HCT116 (cell line): ENCODE results near the gene PRKN. TPM values are rescaled to one million over a fixed set of nuclear protein-coding genes. Genes with fewer than 3 reads are reported as not detected.

Experiments used
- ATAC-seq: fragments of 200-7000 bp; cut with Tn5 transposase; 2 replicates; pipeline ENCODE4 v1.9.1; 2020; ENCODE audit warnings: mild to moderate bottlenecking, moderate library complexity
- BruUV-seq: library from RNA; stranded (reverse); fragments of 400-500 nt; replicated peaks from 2 replicates; lab custom pipeline; 2021; lab: Mats Ljungman, UMichigan
- CTCF ChIA-PET: fragments of 300-600 bp; sonication (Branson Sonifier 250); formaldehyde crosslinking; loops from one replicate; lab custom pipeline; 2021; ENCODE audit warnings: antibody characterized with exemption; lab: Charles Lee
- POLR2A ChIA-PET: fragments of 300-600, 350-600 bp; sonication (Branson Sonifier 250); formaldehyde crosslinking; loops from one replicate; lab custom pipeline; 2021; ENCODE audit warnings: antibody characterized with exemption; lab: Charles Lee
- RAD21 ChIA-PET, 2 experiments: fragments of 300-600 bp; sonication (Branson Sonifier 250); formaldehyde crosslinking; loops; one replicate each; lab custom pipeline; 2023; ENCODE audit warnings: low total read pairs in 2 of 2; ENCODE audit not compliant: uncharacterized antibody in 2 of 2, unreplicated experiment in 2 of 2, low non-redundant PET in 1 of 2; lab: Charles Lee
- DNase-seq: peaks from one replicate; pipeline ENCODE4 v3.0.0-alpha.2; 2010; ENCODE audit warnings: low read depth, low spot score
- H2AFZ ChIP-seq: fragments of 200-600 bp; shearing (Covaris generic), sonication (generic); 2 replicates; pipeline ENCODE4 v1.6.1; 2017; ENCODE audit warnings: low read depth, mixed run types, mixed read lengths, antibody characterized with exemption, low read length; ENCODE audit not compliant: poor library complexity, severe bottlenecking
- H3K27ac ChIP-seq: 2 replicates; pipeline ENCODE4 v1.5.1; 2012; ENCODE audit warnings: low read depth, low read length
- H3K27me3 ChIP-seq: fragments of 200-600 bp; sonication (generic); 2 replicates; pipeline ENCODE4 v1.6.1; 2016; ENCODE audit warnings: mixed run types, low read length, mixed read lengths; ENCODE audit not compliant: insufficient read depth
- H3K36me3 ChIP-seq, 2 experiments: fragments of 200-500 bp in 1 of 2; fragments of 200-600 bp in 1 of 2; sonication (Bioruptor generic) in 1 of 2; sonication (generic) in 1 of 2; 2 replicates each; pipeline versions ENCODE4 v1.5.1 to v1.6.1; 2014 to 2016; ENCODE audit warnings: low read length in 2 of 2, inconsistent platforms in 1 of 2, mixed read lengths in 1 of 2, mixed run types in 1 of 2; ENCODE audit not compliant: insufficient read depth in 2 of 2, control insufficient read depth in 1 of 2
- H3K4me1 ChIP-seq, 2 experiments: fragments of 200-600 bp in 1 of 2; sonication (generic) in 1 of 2; 2 replicates each; pipeline versions ENCODE4 v1.5.1 to v1.6.1; 2012 to 2017; ENCODE audit warnings: low read length in 2 of 2, inconsistent platforms in 1 of 2, mild to moderate bottlenecking in 1 of 2, mixed read lengths in 1 of 2, mixed run types in 1 of 2, moderate library complexity in 1 of 2; ENCODE audit not compliant: insufficient read depth in 2 of 2, control insufficient read depth in 1 of 2
- H3K4me2 ChIP-seq: fragments of 200-600 bp; sonication (generic); 2 replicates; pipeline ENCODE4 v1.6.1; 2017; ENCODE audit warnings: mixed run types, low read length, mixed read lengths
- H3K4me3 ChIP-seq, 2 experiments: fragments of 200-600 bp in 1 of 2; sonication (generic) in 1 of 2; replicated peaks in 1 of 2; 2 replicates each; pipeline ENCODE4 v1.5.1; 2011 to 2016; ENCODE audit warnings: low read length in 2 of 2, control low read depth in 1 of 2, low read depth in 1 of 2, mild to moderate bottlenecking in 1 of 2, mixed read lengths in 1 of 2, mixed run types in 1 of 2
- H3K79me2 ChIP-seq: fragments of 200-600 bp; sonication (generic); 2 replicates; pipeline ENCODE4 v1.6.1; 2017; ENCODE audit warnings: mild to moderate bottlenecking, mixed run types, low read length, moderate library complexity, mixed read lengths; ENCODE audit not compliant: insufficient read depth
- H3K9ac ChIP-seq: fragments of 200-600 bp; sonication (generic); 2 replicates; pipeline ENCODE4 v1.6.1; 2016; ENCODE audit warnings: low read length, mixed read lengths
- H3K9me2 ChIP-seq: fragments of 200-600 bp; sonication (generic), shearing (Covaris generic); 2 replicates; pipeline ENCODE4 v1.6.1; 2017; ENCODE audit warnings: mixed run types, mild to moderate bottlenecking, moderate library complexity; ENCODE audit not compliant: insufficient read depth
- H3K9me3 ChIP-seq, 2 experiments: fragments of 200-500 bp in 1 of 2; fragments of 200-600 bp in 1 of 2; sonication (Bioruptor generic) in 1 of 2; sonication (generic) in 1 of 2; 2 replicates each; pipeline ENCODE4 v1.6.1; 2014 to 2017; ENCODE audit warnings: low read length in 2 of 2, mixed read lengths in 2 of 2, inconsistent platforms in 1 of 2, low read depth in 1 of 2, mild to moderate bottlenecking in 1 of 2, mixed run types in 1 of 2, moderate library complexity in 1 of 2; ENCODE audit not compliant: control insufficient read depth in 1 of 2, insufficient read depth in 1 of 2
- H4K20me1 ChIP-seq: fragments of 200-600 bp; sonication (generic), shearing (Covaris generic); 2 replicates; pipeline ENCODE4 v1.6.1; 2017; ENCODE audit warnings: mixed run types, mild to moderate bottlenecking, moderate library complexity; ENCODE audit not compliant: insufficient read depth
- CEBPB ChIP-seq: IDR thresholded peaks from 2 replicates; pipeline ENCODE4 v1.6.1; 2012; ENCODE audit warnings: low read depth
- EGR1 ChIP-seq: IDR thresholded peaks from 2 replicates; pipeline ENCODE4 v1.6.1; 2012; ENCODE audit warnings: low read depth
- EZH2 ChIP-seq: fragments of 200-600 bp; sonication (generic); IDR thresholded peaks from 2 replicates; pipeline ENCODE4 v1.6.1; 2017; ENCODE audit warnings: antibody characterized with exemption, mixed run types
- EZH2phosphoT487 ChIP-seq: fragments of 200-600 bp; IDR thresholded peaks from 2 replicates; pipeline ENCODE4 v1.6.1; 2018; ENCODE audit warnings: antibody characterized with exemption, borderline replicate concordance
- FOSL1 ChIP-seq: IDR thresholded peaks from 2 replicates; pipeline ENCODE4 v1.6.1; 2012; ENCODE audit warnings: low read depth
- JUND ChIP-seq: IDR thresholded peaks from 2 replicates; pipeline ENCODE4 v1.6.1; 2012
- POLR2A ChIP-seq: IDR thresholded peaks from 2 replicates; pipeline ENCODE4 v1.7.0; 2011; ENCODE audit warnings: borderline replicate concordance; ENCODE audit not compliant: insufficient read depth, insufficient read length; ENCODE audit errors: extremely low read depth
- POLR2AphosphoS5 ChIP-seq: IDR thresholded peaks from 2 replicates; pipeline ENCODE4 v1.6.1; 2011; ENCODE audit warnings: mild to moderate bottlenecking, low read depth, low read length, moderate library complexity
- RAD21 ChIP-seq: IDR thresholded peaks from 2 replicates; pipeline ENCODE4 v1.6.1; 2012; ENCODE audit warnings: low read depth, mild to moderate bottlenecking
- SIN3A ChIP-seq: IDR thresholded peaks from 2 replicates; pipeline ENCODE4 v1.6.1; 2012; ENCODE audit warnings: low read depth
- SRF ChIP-seq: IDR thresholded peaks from 2 replicates; pipeline ENCODE4 v1.6.1; 2012; ENCODE audit warnings: low read depth
- TCF7L2 ChIP-seq: IDR thresholded peaks from 2 replicates; pipeline ENCODE4 v1.7.0; 2011; ENCODE audit warnings: borderline replicate concordance, inconsistent platforms; ENCODE audit not compliant: insufficient read depth, insufficient read length; ENCODE audit errors: extremely low read depth
- YY1 ChIP-seq: IDR thresholded peaks from 2 replicates; pipeline ENCODE4 v1.6.1; 2011; ENCODE audit warnings: low read length, low read depth, moderate library complexity, mild to moderate bottlenecking; ENCODE audit not compliant: insufficient replicate concordance; ENCODE audit errors: extremely low read depth
- ZBTB33 ChIP-seq: IDR thresholded peaks from 2 replicates; pipeline ENCODE4 v1.6.1; 2011; ENCODE audit warnings: mild to moderate bottlenecking, low read length, moderate library complexity; ENCODE audit not compliant: insufficient replicate concordance; ENCODE audit errors: extremely low read depth
- ZFX ChIP-seq: fragments of 450-650 bp; IDR thresholded peaks from 2 replicates; pipeline ENCODE4 v1.6.1; 2017
- ZNF274 ChIP-seq: fragments of 200-500 bp; sonication (Bioruptor generic); IDR thresholded peaks from 2 replicates; pipeline ENCODE4 v1.6.1; 2014; ENCODE audit warnings: mild to moderate bottlenecking, low read depth, low read length, inconsistent platforms
- intact Hi-C: fragments of 100-400 bp; cut with micrococcal nuclease; formaldehyde crosslinking; loops from 2 replicates; pipeline ENCODE4 v1.10.0; 2022
- total RNA-seq: library from RNA; stranded (reverse); gene quantifications from one replicate; pipeline ENCODE4 v1.2.1, GENCODE V29; 2021; ENCODE audit not compliant: unreplicated experiment
- TF ChIP-seq, protein P1 (sequence below): IDR thresholded peaks from 2 replicates; pipeline ENCODE4 v1.6.1; 2012; ENCODE audit warnings: low read depth
- TF ChIP-seq, protein P2 (sequence below): IDR thresholded peaks from 2 replicates; pipeline ENCODE4 v1.6.1; 2012
- TF ChIP-seq, protein P3 (sequence below): IDR thresholded peaks from 2 replicates; pipeline ENCODE4 v1.6.1; 2012

PRKN gene
- total RNA-seq, 1 experiment from 2014 or later: 2.6 TPM

GRCh38 chr6:162403031-162403430 is 324.5 kb downstream of the PRKN start:
- ChIA-PET RAD21 (no interaction called here), CTCF (no interaction called here), POLR2A (no interaction called here)
- no peak for TF ChIP-seq SRF
- no peak for TF ChIP-seq EZH2
- TF ChIP-seq, protein P1, sequence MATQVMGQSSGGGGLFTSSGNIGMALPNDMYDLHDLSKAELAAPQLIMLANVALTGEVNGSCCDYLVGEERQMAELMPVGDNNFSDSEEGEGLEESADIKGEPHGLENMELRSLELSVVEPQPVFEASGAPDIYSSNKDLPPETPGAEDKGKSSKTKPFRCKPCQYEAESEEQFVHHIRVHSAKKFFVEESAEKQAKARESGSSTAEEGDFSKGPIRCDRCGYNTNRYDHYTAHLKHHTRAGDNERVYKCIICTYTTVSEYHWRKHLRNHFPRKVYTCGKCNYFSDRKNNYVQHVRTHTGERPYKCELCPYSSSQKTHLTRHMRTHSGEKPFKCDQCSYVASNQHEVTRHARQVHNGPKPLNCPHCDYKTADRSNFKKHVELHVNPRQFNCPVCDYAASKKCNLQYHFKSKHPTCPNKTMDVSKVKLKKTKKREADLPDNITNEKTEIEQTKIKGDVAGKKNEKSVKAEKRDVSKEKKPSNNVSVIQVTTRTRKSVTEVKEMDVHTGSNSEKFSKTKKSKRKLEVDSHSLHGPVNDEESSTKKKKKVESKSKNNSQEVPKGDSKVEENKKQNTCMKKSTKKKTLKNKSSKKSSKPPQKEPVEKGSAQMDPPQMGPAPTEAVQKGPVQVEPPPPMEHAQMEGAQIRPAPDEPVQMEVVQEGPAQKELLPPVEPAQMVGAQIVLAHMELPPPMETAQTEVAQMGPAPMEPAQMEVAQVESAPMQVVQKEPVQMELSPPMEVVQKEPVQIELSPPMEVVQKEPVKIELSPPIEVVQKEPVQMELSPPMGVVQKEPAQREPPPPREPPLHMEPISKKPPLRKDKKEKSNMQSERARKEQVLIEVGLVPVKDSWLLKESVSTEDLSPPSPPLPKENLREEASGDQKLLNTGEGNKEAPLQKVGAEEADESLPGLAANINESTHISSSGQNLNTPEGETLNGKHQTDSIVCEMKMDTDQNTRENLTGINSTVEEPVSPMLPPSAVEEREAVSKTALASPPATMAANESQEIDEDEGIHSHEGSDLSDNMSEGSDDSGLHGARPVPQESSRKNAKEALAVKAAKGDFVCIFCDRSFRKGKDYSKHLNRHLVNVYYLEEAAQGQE: no peak
- TF ChIP-seq POLR2AphosphoS5: no peak
- no peak for TF ChIP-seq ZBTB33
- no peak for TF ChIP-seq FOSL1
- TF ChIP-seq, protein P2, sequence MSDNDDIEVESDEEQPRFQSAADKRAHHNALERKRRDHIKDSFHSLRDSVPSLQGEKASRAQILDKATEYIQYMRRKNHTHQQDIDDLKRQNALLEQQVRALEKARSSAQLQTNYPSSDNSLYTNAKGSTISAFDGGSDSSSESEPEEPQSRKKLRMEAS: no peak
- TF ChIP-seq TCF7L2: no peak
- TF ChIP-seq RAD21: no peak
- TF ChIP-seq YY1: no peak
- TF ChIP-seq SIN3A: no peak
- no peak for TF ChIP-seq ZFX
- no peak for TF ChIP-seq POLR2A
- TF ChIP-seq, protein P3, sequence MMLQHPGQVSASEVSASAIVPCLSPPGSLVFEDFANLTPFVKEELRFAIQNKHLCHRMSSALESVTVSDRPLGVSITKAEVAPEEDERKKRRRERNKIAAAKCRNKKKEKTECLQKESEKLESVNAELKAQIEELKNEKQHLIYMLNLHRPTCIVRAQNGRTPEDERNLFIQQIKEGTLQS: no peak
- no peak for TF ChIP-seq CEBPB
- no peak for TF ChIP-seq JUND
- no peak for TF ChIP-seq EZH2phosphoT487
- TF ChIP-seq EGR1: no peak
- no peak for TF ChIP-seq ZNF274
- no peak for DNase-seq
- ATAC-seq: no peak
- no peak overlapping the region for H2AFZ ChIP-seq
- H3K36me3 ChIP-seq: no peaks in the 10 kb centered on the region
- H3K27me3 ChIP-seq: no peaks in the 10 kb centered on the region
- no peak overlapping the region for H3K4me2 ChIP-seq
- no peaks in the 10 kb centered on the region for H4K20me1 ChIP-seq
- no peaks in the 10 kb centered on the region for H3K9me2 ChIP-seq
- H3K9ac ChIP-seq: no peak overlapping the region
- intact Hi-C loops: no loop called here
- no peak overlapping the region for H3K27ac ChIP-seq
- H3K79me2 ChIP-seq: no peaks in the 10 kb centered on the region
- H3K4me1 ChIP-seq: no peaks in the 10 kb centered on the region
- no peaks in the 10 kb centered on the region for H3K9me3 ChIP-seq
- H3K4me3 ChIP-seq: no peak overlapping the region
- BruUV-seq: no TSS peak
